CD4-positive, alpha-beta T cell (primary cell): ENCODE data around the gene JAK1. TPM values are rescaled to one million over a fixed set of nuclear protein-coding genes. Genes with fewer than 3 reads are reported as not detected.

ENCODE experiments used
- ATAC-seq: fragments of 200-7000 bp; cut with Tn5 transposase; one replicate; pipeline ENCODE4 v1.10.0; 2022; ENCODE audit warnings: mild to moderate bottlenecking; ENCODE audit not compliant: poor library complexity
- CTCF ChIA-PET: fragments of 350-600 bp; sonication (Branson Sonifier 250); formaldehyde crosslinking; loops from one replicate; lab custom pipeline; 2021; ENCODE audit warnings: antibody characterized with exemption, inconsistent platforms; lab: Charles Lee
- POLR2A ChIA-PET: fragments of 350-600 bp; sonication (Branson Sonifier 250); formaldehyde crosslinking; loops from one replicate; lab custom pipeline; 2021; ENCODE audit warnings: antibody characterized with exemption, inconsistent platforms; lab: Charles Lee
- DNase-seq, 14 experiments: peaks; one replicate each; pipeline ENCODE4 v3.0.0-alpha.2; 2013 to 2020; ENCODE audit warnings: mixed read lengths in 2 of 14
- H3K27ac ChIP-seq, 2 donors: one replicate each; pipeline versions ENCODE4 v1.5.1 to v1.7.0; 2013; ENCODE audit warnings: low read length in 2 of 2, low read depth in 1 of 2, mild to moderate bottlenecking in 1 of 2
- H3K27me3 ChIP-seq, 2 experiments: 1 replicate in 1 of 2; 2 replicates in 1 of 2; pipeline versions ENCODE4 v1.6.1 to v1.7.0; 2013; ENCODE audit warnings: low read length in 2 of 2, control low read depth in 1 of 2, mild to moderate bottlenecking in 1 of 2, moderate library complexity in 1 of 2; ENCODE audit not compliant: insufficient read depth in 2 of 2, control insufficient read depth in 1 of 2
- H3K36me3 ChIP-seq: one replicate; pipeline ENCODE4 v1.6.1; 2013; ENCODE audit warnings: low read length, control low read depth; ENCODE audit not compliant: insufficient read depth
- H3K4me1 ChIP-seq: one replicate; pipeline ENCODE4 v1.6.1; 2013; ENCODE audit warnings: low read length, control low read depth; ENCODE audit not compliant: insufficient read depth
- H3K4me3 ChIP-seq: one replicate; pipeline ENCODE4 v1.5.1; 2013; ENCODE audit warnings: mild to moderate bottlenecking, low read length, moderate library complexity
- H3K9me3 ChIP-seq, 2 experiments: 1 replicate in 1 of 2; 2 replicates in 1 of 2; pipeline versions ENCODE4 v1.6.1 to v1.7.0; 2013; ENCODE audit warnings: low read length in 2 of 2, mild to moderate bottlenecking in 2 of 2, control low read depth in 1 of 2, moderate library complexity in 1 of 2; ENCODE audit not compliant: control insufficient read depth in 1 of 2, insufficient read depth in 1 of 2
- H3K27ac Mint-ChIP-seq: one replicate; pipeline ENCODE4 v1.8.0; 2020; ENCODE audit warnings: mixed read lengths
- H3K27me3 Mint-ChIP-seq: one replicate; pipeline ENCODE4 v1.8.0; 2021; ENCODE audit warnings: mixed read lengths
- H3K36me3 Mint-ChIP-seq: one replicate; pipeline ENCODE4 v1.8.0; 2021; ENCODE audit warnings: low read depth, mixed read lengths
- H3K4me1 Mint-ChIP-seq: one replicate; pipeline ENCODE4 v1.8.0; 2021; ENCODE audit warnings: low read depth, mixed read lengths
- H3K4me3 Mint-ChIP-seq: one replicate; pipeline ENCODE4 v1.8.0; 2020; ENCODE audit warnings: mild to moderate bottlenecking, mixed read lengths
- H3K9me3 Mint-ChIP-seq: one replicate; pipeline ENCODE4 v1.8.0; 2020; ENCODE audit warnings: mixed read lengths
- CTCF ChIP-seq: fragments of 200-600 bp; IDR thresholded peaks from one replicate; pipeline ENCODE4 v1.8.0; 2022; ENCODE audit warnings: antibody characterized with exemption, mild to moderate bottlenecking
- intact Hi-C, 2 experiments: fragments of 100-400 bp; cut with DNase I in 1 of 2; cut with micrococcal nuclease in 1 of 2; formaldehyde crosslinking; loops; one replicate each; pipeline versions ENCODE4 v1.15.1 to v1.9.0; 2023 to 2025; cut with DNase I, micrococcal nuclease
- total RNA-seq, 174 experiments: library from RNA in 2 of 174; stranded (reverse) in 2 of 174; gene quantifications; one replicate each; pipeline ENCODE4 v1.2.3 and lab custom pipeline; 2021 to 2026

JAK1 gene
- total RNA-seq, 2 experiments from 2014 or later: 240 to 252 TPM

GRCh38 chr1:64890699-64891447, 75.5 kb downstream of the JAK1 start:
- Histone ChIP-seq H3K36me3 (no peaks in the 10 kb centered on the region), H3K9me3 (no peaks in the 10 kb centered on the region), H3K4me3 (no peak overlapping the region), H3K27ac (no peak overlapping the region), H3K27me3 (no peaks in the 10 kb centered on the region), H3K4me1 (peaks cover 56% of the 10 kb centered on the region)
- no peaks in the 10 kb centered on the region for H3K9me3 Mint-ChIP-seq
- H3K27me3 Mint-ChIP-seq: no peaks in the 10 kb centered on the region
- ATAC-seq (no peak), DNase-seq (no peak)
- peaks cover 99% of the 10 kb centered on the region for H3K4me1 Mint-ChIP-seq
- peaks cover 8% of the 10 kb centered on the region for H3K36me3 Mint-ChIP-seq
- no peak for TF ChIP-seq CTCF
- POLR2A ChIA-PET: interaction anchor here (0.7 to 1.1 kb wide), 3 partner anchors 13 to 75 kb away, joined by 3 to 4 read pairs (median 3); no protein-coding TSS in a partner anchor
- CTCF ChIA-PET: interaction anchor here (0.6 kb wide), 1 partner anchor 83 kb away, joined by 3 read pairs; no protein-coding TSS in a partner anchor
- peak overlapping the region; percentile 52 for H3K4me3 Mint-ChIP-seq
- intact Hi-C loops: no loop called here
- peak overlapping the region; percentile 56 for H3K27ac Mint-ChIP-seq

- no peak for TF ChIP-seq CTCF
- no peak overlapping the region for H3K27ac ChIP-seq
- Mint-ChIP-seq H3K27ac (peak overlapping the region; percentile 69), H3K27me3 (no peaks in the 10 kb centered on the region), H3K36me3 (peaks cover 36% of the 10 kb centered on the region), H3K4me3 (peak overlapping the region; percentile 18), H3K4me1 (peaks cover 87% of the 10 kb centered on the region), H3K9me3 (no peaks in the 10 kb centered on the region)
- no peak overlapping the region for H3K4me3 ChIP-seq
- peaks cover 48% of the 10 kb centered on the region for H3K4me1 ChIP-seq
- POLR2A ChIA-PET: interaction anchor here (0.5 to 2.0 kb wide), 3 partner anchors 10 to 105 kb away, joined by 3 to 9 read pairs (median 5); partner anchors contain the start of gene JAK1
- no peaks in the 10 kb centered on the region for H3K27me3 ChIP-seq
- CTCF ChIA-PET: interaction anchor here (0.7 kb wide), 1 partner anchor 17 kb away, joined by 3 read pairs; no protein-coding TSS in a partner anchor
- H3K36me3 ChIP-seq: peaks cover 22% of the 10 kb centered on the region
- no peak for DNase-seq
- intact Hi-C loops: loop anchor here in 1 of 2 experiments (5.0 kb wide), 1 partner anchor 35 kb away; no protein-coding TSS in a partner anchor
- H3K9me3 ChIP-seq: no peaks in the 10 kb centered on the region
- no peak for ATAC-seq
Observed at GRCh38 chr1:64887689-64888217, 78.6 kb downstream of the JAK1 start.

DNA sequence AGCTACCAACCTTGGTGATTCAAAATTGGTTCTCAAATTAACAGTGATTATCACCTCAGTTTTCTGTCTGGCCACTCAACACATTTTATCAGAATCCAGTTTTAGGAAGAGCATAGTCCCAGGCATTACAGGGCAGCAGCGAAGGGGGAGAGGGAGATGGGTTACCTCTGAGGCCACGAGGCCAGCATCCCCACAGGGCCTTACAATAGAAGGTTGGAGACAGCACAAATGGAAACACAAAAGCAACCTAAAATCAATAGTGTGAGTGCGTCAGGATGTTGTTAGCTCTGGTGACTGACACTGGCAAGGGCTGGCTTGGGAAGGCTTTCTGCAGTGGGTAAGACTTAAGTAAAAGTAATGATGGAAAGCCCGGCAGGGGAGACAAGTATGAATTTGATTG, 79.5 kb downstream of the JAK1 start:
- no peaks in the 10 kb centered on the region for H3K27me3 ChIP-seq
- no peak overlapping the region for H3K27ac ChIP-seq
- H3K4me3 ChIP-seq: no peak overlapping the region
- CTCF ChIA-PET: interaction anchor here (0.7 kb wide), 1 partner anchor 16 kb away, joined by 3 read pairs; no protein-coding TSS in a partner anchor
- POLR2A ChIA-PET: interaction anchor here (1.2 to 2.0 kb wide), 3 partner anchors 9 to 80 kb away, joined by 3 to 9 read pairs (median 5); partner anchors contain the start of gene JAK1
- peaks cover 40% of the 10 kb centered on the region for H3K4me1 ChIP-seq
- H3K4me3 Mint-ChIP-seq: peak overlapping the region; percentile 27
- peaks cover 44% of the 10 kb centered on the region for H3K36me3 Mint-ChIP-seq
- no peaks in the 10 kb centered on the region for H3K9me3 Mint-ChIP-seq
- intact Hi-C loops: loop anchor here in 1 of 2 experiments (5.0 kb wide), 1 partner anchor 35 kb away; no protein-coding TSS in a partner anchor
- DNase-seq (no peak), ATAC-seq (no peak)
- H3K4me1 Mint-ChIP-seq: peaks cover 87% of the 10 kb centered on the region
- H3K36me3 ChIP-seq: peaks cover 31% of the 10 kb centered on the region
- no peaks in the 10 kb centered on the region for H3K27me3 Mint-ChIP-seq
- no peaks in the 10 kb centered on the region for H3K9me3 ChIP-seq
- H3K27ac Mint-ChIP-seq: peak overlapping the region; percentile 69
- TF ChIP-seq CTCF: no peak
